NOMO-1 treated with dmso at 0.1 percent for 144 hours (cell line): ENCODE results near the gene USP49.
"Not testable (repeated sequence)": the region's sequence is repeated elsewhere in the genome, so short reads cannot be mapped to it uniquely, and the experiment has no call there.

Source experiments
- DNase-seq: peaks from one replicate; lab custom pipeline; 2025; ENCODE audit not compliant: unreplicated experiment; lab: John Stamatoyannopoulos, UW

The USP49 gene

GRCh38 chr6:41895300-41896233, at the start of gene USP49:
Gene USP49, minus strand, starts transcription at chr6:41895375. Its CDS starts 88,392 bp downstream, at chr6:41806983.
- peak; percentile 83 for DNase-seq

DNA sequence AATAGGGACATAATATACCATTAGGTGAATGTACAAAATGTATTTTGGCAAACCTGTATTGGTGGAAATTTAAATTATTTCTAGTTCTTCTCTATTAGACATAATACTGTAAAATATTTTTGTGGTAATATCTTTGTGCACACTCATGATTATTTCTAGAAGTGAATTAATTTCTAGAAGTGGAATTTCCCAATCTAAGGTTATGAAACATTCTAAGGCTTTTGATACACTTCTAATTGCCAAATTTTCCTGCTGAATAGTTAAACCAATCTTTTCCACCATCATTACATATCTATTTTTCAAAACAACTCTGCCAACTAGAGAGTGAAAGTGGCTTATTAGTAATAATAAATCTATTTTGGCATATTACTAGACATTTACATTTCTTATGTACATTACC, 48.3 kb upstream of the USP49 start:
- no peak for DNase-seq

DNA sequence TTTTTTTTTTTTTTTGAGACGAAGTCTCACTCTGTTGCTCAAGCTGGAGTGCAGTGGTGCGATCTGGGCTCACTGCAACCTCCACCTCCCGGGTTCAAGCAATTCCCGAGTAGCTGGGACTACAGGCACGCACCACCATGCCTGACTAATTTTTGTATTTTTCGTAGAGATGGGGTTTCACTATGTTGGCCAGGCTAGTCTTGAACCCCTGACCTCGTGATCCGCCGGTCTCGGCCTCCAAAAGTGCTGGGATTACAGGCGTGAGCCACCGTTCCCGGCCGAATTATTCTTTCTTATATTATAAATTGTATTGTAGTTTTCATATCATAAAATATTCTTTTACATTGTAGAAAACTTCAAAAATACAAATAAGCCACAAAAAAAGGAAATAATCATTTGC, 47.7 kb upstream of the USP49 start:
- DNase-seq, result not testable (repeated sequence)

GRCh38 chr6:41942067-41942851, 47.1 kb upstream of the USP49 start:
- DNase-seq, result no peak

GRCh38 chr6:41941280-41942066, 46.3 kb upstream of the USP49 start, which contains the start of gene CCND3:
Gene CCND3, minus strand, starts transcription at chr6:41941808. Its CDS starts 159 bp downstream, at chr6:41941649.
- DNase-seq, result peak; percentile 86

DNA sequence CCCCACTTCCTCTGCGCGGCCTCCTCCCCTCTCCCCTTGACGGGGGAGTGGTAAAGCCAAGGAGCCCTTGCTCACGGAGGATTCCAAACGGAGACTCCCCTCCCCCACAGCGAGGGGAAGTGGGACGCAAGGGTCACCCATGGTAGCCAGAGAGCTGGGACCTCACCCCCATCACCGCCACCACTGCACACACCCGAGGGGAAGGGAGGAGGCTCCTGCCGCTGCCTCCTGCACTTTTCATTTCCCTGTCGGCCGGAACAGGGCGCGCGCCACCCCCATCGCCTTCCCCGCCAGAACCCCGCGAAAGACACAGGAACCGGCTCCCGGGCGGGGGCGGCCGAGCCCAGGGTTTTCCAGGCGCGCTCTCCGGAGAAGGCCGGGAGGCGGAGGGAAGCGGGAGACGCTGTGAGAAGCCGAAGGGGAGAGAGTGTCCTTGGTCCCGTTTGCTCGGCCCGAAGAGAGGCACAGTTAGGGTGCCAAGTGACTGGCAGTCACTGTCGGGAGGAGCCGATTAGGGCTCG, 45.6 kb upstream of the USP49 start:
- DNase-seq, result peak; percentile 42

GRCh38 chr6:41939848-41940758, 44.9 kb upstream of the USP49 start:
- peak; percentile 32 for DNase-seq

DNA sequence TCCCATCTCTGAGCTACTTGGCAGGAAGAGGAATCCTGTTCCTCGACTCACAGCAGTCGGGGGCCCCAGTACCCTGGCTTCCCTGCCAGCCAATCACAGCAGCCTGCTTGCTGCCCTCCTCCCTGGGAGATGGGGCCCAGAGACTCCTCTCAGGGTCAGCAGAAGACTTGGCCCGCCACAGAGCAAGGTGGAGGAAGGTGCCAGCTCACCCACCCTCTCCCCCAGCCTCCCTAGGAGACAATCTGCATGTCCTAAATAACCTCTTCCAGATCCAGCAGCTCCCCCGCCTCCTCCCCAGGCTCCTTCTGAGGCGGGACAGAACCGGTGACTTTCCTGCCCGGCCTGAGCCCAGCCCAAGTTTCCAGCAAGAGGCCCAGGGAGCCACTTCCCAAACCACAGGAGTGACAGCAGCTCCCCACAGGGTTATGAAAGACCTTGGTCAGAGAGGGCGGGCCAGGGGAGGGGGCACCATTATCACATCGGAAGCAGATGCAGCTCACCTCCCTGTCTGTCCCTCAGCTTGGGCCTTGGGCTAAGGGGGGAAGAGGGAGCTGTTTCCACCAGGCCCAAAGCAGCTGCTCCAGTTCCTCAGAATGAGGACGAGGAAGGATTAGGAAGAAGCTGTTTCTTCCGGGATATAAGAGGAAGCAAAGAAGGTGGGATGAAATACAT, 44.1 kb upstream of the USP49 start:
- DNase-seq, result peak; percentile 89

DNA sequence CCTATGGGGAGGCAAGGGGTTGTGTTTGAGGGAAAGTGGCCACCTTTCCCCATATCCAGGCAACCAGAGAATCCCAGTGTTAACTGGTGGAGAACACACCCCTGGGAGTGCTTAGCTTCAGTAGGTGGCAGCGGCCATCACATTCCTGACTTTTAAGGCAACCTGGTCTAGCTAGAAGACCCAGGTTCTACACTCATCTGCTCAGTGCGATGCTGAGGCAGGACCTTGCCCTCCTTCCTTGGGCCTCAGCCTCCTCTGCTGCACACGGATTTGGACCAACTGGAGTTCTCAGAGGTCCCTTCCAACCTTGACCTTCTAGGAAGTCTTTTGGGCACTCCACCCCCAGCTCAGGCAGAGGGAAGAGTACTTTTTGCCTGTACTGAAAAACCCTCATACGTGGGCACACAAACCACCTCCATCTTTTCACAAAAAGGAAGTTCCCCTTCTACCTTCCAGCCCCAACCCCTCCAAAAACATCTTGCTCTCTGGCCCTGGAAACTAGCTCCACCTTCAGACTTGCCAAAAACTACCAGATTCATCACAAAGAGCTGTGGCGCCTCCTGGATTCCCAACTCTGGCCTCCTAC, 43.5 kb upstream of the USP49 start:
- DNase-seq, result no peak

GRCh38 chr6:41937861-41938574, 42.8 kb upstream of the USP49 start:
- DNase-seq, result peak; percentile 89

DNA sequence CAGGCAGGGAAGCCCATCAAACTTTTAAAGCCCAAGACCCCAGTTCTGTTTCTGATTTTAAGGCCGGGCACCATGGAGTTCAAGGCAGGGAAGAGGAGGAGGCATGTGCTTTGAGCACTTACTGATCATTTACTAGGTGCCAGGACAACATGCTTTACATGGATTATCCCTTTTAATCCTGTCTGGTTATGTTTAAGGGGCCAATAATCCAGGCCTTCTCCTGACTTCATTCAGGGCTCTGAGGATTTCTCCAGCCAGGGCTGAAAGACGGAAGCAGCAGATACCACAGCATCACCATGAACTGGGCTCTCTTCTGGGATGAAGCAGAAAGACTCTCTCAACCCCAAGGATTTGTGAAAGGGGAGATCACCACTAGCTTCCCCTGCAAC, 42.3 kb upstream of the USP49 start:
- DNase-seq, result no peak

GRCh38 chr6:41936073-41936837, 41.1 kb upstream of the USP49 start:
- DNase-seq, result peak; percentile 92

- DNase-seq, result no peak
Measured at GRCh38 chr6:41935685-41936072, 40.5 kb upstream of the USP49 start.

GRCh38 chr6:41935193-41935574, 40.0 kb upstream of the USP49 start:
- DNase-seq, result no peak

DNA sequence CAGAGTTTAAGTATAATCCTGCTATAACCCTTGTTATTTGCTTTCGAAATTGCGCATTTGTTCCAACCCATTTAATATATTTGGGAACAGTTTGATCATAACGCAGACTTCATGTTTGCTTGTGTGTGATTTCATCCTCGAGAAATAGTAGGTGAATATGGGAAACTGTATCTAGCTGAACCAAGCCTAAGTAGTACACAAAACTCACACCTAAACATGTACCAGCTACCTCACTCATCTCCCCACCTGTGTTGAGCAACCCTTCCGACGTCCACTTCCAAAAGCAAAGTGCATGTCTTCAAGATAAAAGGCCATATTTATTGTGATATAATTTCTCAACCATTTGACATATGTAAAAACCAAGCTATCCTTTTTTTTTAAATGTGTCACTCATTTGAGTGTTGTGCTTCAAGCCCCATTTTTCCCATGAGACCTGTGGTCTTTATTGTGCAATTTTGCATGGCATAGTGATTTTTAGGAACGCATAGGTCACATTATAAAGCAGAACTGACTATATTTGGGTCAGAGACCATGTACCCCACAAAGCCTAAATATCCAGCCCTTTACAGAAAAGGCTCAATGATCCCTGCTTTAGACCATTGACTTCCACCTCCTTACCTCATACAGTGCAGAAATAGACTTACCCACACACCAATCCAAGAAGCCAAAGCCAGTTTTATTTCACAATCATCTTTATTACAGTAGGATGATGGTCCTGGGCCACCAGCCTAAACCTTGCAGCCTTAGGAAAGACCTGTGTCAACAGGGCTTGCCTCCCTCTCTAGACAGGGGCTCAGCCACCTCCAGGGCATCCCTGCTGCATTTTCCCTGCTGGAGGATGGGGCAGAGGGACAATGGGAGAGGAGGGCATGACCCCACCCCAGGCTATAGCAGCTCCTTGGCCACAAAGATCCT, 39.4 kb upstream of the USP49 start:
- DNase-seq, result no peak

GRCh38 chr6:41932378-41932777, 37.2 kb upstream of the USP49 start:
- no peak for DNase-seq

DNA sequence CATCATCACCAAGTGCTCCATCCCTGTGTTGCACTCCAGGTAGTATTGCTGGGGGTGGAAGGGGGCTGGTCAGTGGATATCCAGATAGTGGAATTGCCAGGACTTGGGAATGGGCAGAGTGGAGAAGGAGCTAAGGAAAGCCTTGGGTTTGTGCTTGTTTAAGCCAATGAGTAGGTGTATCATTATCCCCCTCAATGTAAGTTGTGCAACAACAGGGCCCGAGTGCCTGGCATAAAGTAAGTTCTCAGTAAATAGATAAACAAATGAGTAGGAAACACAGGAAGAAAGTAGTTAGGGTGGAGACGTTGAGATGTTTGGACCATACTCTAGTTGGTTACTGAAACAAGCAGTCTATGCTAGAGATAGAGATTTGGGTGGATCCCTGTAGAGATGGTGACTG, 36.6 kb upstream of the USP49 start:
- no peak for DNase-seq
